A673 (cell line): ENCODE results near the gene NEMP2. TPM values are rescaled to one million over a fixed set of nuclear protein-coding genes. Genes with fewer than 3 reads are reported as not detected.

Experiments
- BruUV-seq: library from RNA; stranded (reverse); fragments of 400-500 nt; replicated peaks from 2 replicates; lab custom pipeline; 2021; lab: Mats Ljungman, UMichigan
- CTCF ChIA-PET: fragments of 300-600 bp; sonication (Branson Sonifier 250); formaldehyde crosslinking; loops from one replicate; lab custom pipeline; 2022; ENCODE audit warnings: antibody characterized with exemption; lab: Charles Lee
- POLR2A ChIA-PET: fragments of 300-600 bp; sonication (Branson Sonifier 250); formaldehyde crosslinking; loops from one replicate; lab custom pipeline; 2022; ENCODE audit warnings: antibody characterized with exemption; ENCODE audit not compliant: low non-redundant PET; lab: Charles Lee
- DNase-seq: peaks from one replicate; pipeline ENCODE4 v3.0.0-alpha.2; 2015; ENCODE audit warnings: low spot score
- H3K27ac ChIP-seq: fragments of 200-600 bp; sonication (generic); 2 replicates; pipeline ENCODE4 v1.5.1; 2016; ENCODE audit warnings: mixed run types, low read depth, mild to moderate bottlenecking, mixed read lengths, antibody characterized with exemption, low read length; ENCODE audit not compliant: poor library complexity, severe bottlenecking
- H3K27me3 ChIP-seq: fragments of 200-600 bp; sonication (generic); replicated peaks from 2 replicates; pipeline ENCODE4 v1.6.1; 2017; ENCODE audit warnings: mixed run types, low read depth, mild to moderate bottlenecking, mixed read lengths, antibody characterized with exemption, low read length; ENCODE audit not compliant: insufficient read depth, poor library complexity
- H3K36me3 ChIP-seq: fragments of 200-600 bp; sonication (generic); 2 replicates; pipeline ENCODE4 v1.6.1; 2016; ENCODE audit warnings: mixed run types, mild to moderate bottlenecking, mixed read lengths, antibody characterized with exemption, low read length; ENCODE audit not compliant: insufficient read depth, poor library complexity, severe bottlenecking
- H3K4me1 ChIP-seq: fragments of 200-600 bp; sonication (generic); 2 replicates; pipeline ENCODE4 v1.6.1; 2017; ENCODE audit warnings: mixed run types, mild to moderate bottlenecking, mixed read lengths, antibody characterized with exemption, low read length; ENCODE audit not compliant: insufficient read depth, poor library complexity, severe bottlenecking
- H3K4me3 ChIP-seq: fragments of 200-600 bp; sonication (generic); 2 replicates; pipeline ENCODE4 v1.5.1; 2016; ENCODE audit warnings: low read depth, mixed run types, mild to moderate bottlenecking, mixed read lengths, low read length; ENCODE audit not compliant: poor library complexity, severe bottlenecking
- H3K9me3 ChIP-seq: fragments of 200-600 bp; sonication (generic); 2 replicates; pipeline ENCODE4 v1.6.1; 2016; ENCODE audit warnings: mixed run types, low read depth, mild to moderate bottlenecking, mixed read lengths, antibody characterized with exemption, low read length; ENCODE audit not compliant: poor library complexity, severe bottlenecking
- EZH2 ChIP-seq: fragments of 200-600 bp; sonication (generic); IDR thresholded peaks from 2 replicates; pipeline ENCODE4 v1.6.1; 2017; ENCODE audit warnings: borderline replicate concordance, low read depth, mild to moderate bottlenecking, mixed read lengths, antibody characterized with exemption, low read length; ENCODE audit not compliant: poor library complexity, severe bottlenecking
- intact Hi-C: fragments of 100-400 bp; cut with micrococcal nuclease; formaldehyde crosslinking; loops from one replicate; pipeline ENCODE4 v1.10.0; 2022; ENCODE audit not compliant: unreplicated experiment
- total RNA-seq: library from RNA; stranded (reverse); gene quantifications from 2 replicates; pipeline ENCODE4 v1.2.3, GENCODE V29; 2021
- TF ChIP-seq, protein P1 (sequence below): fragments of 300-800, 200-600 bp; sonication (generic); conservative IDR thresholded peaks from 2 replicates; pipeline ENCODE4 v1.5.1; 2017; ENCODE audit warnings: low read depth, mild to moderate bottlenecking, antibody characterized with exemption, low read length, moderate library complexity, mixed read lengths

The NEMP2 gene
- total RNA-seq, 1 experiment from 2014 or later, result 12.6 TPM

GRCh38 chr2:190562121-190562520, 27.6 kb upstream of the NEMP2 start:
- CTCF ChIA-PET, result no interaction called here
- TF ChIP-seq, protein P1, sequence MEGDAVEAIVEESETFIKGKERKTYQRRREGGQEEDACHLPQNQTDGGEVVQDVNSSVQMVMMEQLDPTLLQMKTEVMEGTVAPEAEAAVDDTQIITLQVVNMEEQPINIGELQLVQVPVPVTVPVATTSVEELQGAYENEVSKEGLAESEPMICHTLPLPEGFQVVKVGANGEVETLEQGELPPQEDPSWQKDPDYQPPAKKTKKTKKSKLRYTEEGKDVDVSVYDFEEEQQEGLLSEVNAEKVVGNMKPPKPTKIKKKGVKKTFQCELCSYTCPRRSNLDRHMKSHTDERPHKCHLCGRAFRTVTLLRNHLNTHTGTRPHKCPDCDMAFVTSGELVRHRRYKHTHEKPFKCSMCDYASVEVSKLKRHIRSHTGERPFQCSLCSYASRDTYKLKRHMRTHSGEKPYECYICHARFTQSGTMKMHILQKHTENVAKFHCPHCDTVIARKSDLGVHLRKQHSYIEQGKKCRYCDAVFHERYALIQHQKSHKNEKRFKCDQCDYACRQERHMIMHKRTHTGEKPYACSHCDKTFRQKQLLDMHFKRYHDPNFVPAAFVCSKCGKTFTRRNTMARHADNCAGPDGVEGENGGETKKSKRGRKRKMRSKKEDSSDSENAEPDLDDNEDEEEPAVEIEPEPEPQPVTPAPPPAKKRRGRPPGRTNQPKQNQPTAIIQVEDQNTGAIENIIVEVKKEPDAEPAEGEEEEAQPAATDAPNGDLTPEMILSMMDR, result no peak
- TF ChIP-seq EZH2, result no peak
- Histone ChIP-seq H3K9me3 (peaks cover 6% of the 10 kb centered on the region), H3K4me3 (no peak overlapping the region), H3K36me3 (no peaks in the 10 kb centered on the region), H3K4me1 (no peaks in the 10 kb centered on the region), H3K27me3 (no peaks in the 10 kb centered on the region), H3K27ac (no peak overlapping the region)
- no peak for DNase-seq
- intact Hi-C loops, result no loop called here
- POLR2A ChIA-PET, result no interaction called here
- BruUV-seq, result no TSS peak

DNA sequence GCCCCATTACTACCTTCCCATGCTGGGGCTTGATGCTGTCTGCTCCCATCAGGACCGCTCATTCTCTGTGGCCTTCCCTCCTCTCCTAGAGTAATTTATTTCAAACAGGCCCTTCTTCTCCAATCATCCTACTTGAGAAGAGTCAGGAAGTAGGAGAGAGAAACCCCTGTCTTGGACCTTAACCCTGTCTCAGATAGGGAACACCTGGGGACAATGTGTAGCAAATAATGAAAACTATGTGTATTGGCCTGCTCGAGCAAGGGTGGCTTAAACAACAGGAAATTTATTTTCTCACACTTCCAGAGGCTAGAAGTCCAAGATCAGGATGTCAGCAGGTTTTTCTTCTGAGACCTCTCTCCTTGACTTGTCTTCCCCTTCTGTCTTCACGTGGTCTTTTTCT, 26.6 kb upstream of the NEMP2 start:
- no TSS peak for BruUV-seq
- CTCF ChIA-PET, result no interaction called here
- no peak for DNase-seq
- H3K27ac ChIP-seq, result no peak overlapping the region
- POLR2A ChIA-PET, result no interaction called here
- H3K4me3 ChIP-seq, result no peak overlapping the region
- H3K9me3 ChIP-seq, result no peaks in the 10 kb centered on the region
- H3K4me1 ChIP-seq, result no peaks in the 10 kb centered on the region
- intact Hi-C loops, result no loop called here
- TF ChIP-seq, protein P1, result no peak
- TF ChIP-seq EZH2, result no peak
- H3K36me3 ChIP-seq, result no peaks in the 10 kb centered on the region
- H3K27me3 ChIP-seq, result no peaks in the 10 kb centered on the region

DNA sequence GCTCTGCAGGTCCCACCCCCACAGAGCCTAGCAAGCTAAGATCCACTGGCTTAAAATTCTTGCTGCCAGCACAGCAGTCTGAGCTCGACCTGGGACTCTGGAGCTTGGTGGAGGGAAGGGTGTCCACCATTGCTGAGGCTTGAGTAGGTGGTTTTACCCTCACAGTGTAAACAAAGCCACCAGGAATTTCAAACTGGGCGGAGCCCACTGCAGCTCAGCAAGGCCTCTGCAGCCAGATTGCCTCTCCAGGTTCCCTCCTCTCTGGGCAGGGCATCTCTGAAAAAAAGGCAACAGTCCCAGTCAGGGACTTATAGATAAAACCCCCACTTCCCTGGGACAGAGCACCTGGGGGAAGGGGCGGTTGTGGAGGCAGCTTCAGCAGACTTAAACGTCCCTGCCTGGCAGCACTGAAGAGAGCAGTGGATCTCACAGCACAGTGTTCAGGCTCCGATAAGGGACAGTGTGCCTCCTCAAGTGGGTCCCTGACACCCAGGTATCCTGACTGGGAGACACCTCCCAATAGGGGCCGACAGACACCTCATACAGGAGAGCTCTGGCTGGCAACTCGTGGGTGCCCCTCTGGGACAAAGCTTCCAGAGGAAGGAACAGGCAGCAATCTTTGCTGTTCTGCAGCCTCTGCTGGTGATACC, 20.0 kb upstream of the NEMP2 start:
- H3K27me3 ChIP-seq, result no peaks in the 10 kb centered on the region
- TF ChIP-seq, protein P1, result no peak
- no peak for TF ChIP-seq EZH2
- no TSS peak for BruUV-seq
- H3K4me3 ChIP-seq, result no peak overlapping the region
- CTCF ChIA-PET, result no interaction called here
- intact Hi-C loops, result no loop called here
- POLR2A ChIA-PET, result no interaction called here
- H3K36me3 ChIP-seq, result no peaks in the 10 kb centered on the region
- H3K27ac ChIP-seq, result no peak overlapping the region
- no peak for DNase-seq
- no peaks in the 10 kb centered on the region for H3K4me1 ChIP-seq
- no peaks in the 10 kb centered on the region for H3K9me3 ChIP-seq
